DND-41 (cell line): ENCODE measurements around the gene GALNT1.

Experiments used
- EZH2 ChIP-seq: IDR thresholded peaks from 3 replicates; pipeline ENCODE4 v1.6.1; 2012; ENCODE audit warnings: borderline replicate concordance, low read depth, mild to moderate bottlenecking, moderate library complexity, low read length, inconsistent platforms; ENCODE audit not compliant: severe bottlenecking
- TF ChIP-seq, protein P1 (sequence below): IDR thresholded peaks from 2 replicates; pipeline ENCODE4 v1.5.1; 2012; ENCODE audit warnings: borderline replicate concordance, low read length, moderate library complexity, mild to moderate bottlenecking; ENCODE audit not compliant: poor library complexity, severe bottlenecking; ENCODE audit errors: extremely low read depth

DNA sequence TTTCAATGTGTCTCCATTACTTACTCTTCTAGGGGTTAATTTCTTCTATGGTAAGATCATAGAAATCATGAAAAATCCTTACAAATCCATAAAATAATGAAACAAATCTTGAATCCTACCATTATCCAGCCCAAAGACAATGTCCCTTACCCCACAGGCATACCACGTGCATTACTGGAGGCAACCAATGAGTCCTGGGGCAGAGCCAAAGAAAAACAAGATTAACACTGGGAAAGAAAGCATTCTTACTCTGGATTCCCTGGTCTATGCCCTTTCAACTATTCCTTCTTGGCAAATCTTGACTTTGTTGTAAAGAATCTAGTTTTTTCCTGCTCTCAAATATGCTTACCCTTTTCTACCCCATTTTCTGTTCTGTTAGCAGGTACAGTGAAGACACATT is 3.1 kb upstream of the GALNT1 start:
- TF ChIP-seq, protein P1, sequence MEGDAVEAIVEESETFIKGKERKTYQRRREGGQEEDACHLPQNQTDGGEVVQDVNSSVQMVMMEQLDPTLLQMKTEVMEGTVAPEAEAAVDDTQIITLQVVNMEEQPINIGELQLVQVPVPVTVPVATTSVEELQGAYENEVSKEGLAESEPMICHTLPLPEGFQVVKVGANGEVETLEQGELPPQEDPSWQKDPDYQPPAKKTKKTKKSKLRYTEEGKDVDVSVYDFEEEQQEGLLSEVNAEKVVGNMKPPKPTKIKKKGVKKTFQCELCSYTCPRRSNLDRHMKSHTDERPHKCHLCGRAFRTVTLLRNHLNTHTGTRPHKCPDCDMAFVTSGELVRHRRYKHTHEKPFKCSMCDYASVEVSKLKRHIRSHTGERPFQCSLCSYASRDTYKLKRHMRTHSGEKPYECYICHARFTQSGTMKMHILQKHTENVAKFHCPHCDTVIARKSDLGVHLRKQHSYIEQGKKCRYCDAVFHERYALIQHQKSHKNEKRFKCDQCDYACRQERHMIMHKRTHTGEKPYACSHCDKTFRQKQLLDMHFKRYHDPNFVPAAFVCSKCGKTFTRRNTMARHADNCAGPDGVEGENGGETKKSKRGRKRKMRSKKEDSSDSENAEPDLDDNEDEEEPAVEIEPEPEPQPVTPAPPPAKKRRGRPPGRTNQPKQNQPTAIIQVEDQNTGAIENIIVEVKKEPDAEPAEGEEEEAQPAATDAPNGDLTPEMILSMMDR: no peak
- TF ChIP-seq EZH2: no peak
